GM12873 (cell line): ENCODE data around the gene CNGB1.

Source experiments
- TF ChIP-seq, protein P1 (sequence below): IDR thresholded peaks from 2 replicates; pipeline ENCODE4 v1.5.1; 2012; ENCODE audit warnings: low read depth, mild to moderate bottlenecking, moderate library complexity, low read length, control low read depth; ENCODE audit not compliant: insufficient read depth; ENCODE audit errors: missing control alignments

The CNGB1 gene

DNA sequence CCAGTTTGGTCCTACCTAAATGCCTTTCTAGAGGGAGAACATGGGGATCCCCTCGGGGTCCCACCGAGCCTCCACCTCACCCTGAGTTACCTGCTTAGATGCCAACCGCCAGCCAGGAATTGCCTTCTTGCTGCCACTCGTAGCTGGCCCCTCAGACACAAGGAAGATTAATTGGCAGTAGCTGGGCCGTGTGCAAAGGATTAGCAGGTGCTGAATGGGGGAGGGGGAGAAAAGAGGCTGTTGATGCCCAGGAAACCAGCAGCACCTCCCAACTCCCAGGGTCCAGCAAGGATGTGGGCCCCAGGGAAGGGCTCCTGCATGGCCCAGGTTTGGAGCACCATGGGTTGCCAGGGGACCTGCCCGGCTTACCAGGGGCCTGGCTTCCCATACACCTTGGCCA lies at the start of gene CNGB1:
TSS of gene CNGB1 (minus strand) at position 159 of the 400 bp plus-strand sequence. CDS start 3,842 bp downstream, outside the sequence.
- TF ChIP-seq, protein P1, sequence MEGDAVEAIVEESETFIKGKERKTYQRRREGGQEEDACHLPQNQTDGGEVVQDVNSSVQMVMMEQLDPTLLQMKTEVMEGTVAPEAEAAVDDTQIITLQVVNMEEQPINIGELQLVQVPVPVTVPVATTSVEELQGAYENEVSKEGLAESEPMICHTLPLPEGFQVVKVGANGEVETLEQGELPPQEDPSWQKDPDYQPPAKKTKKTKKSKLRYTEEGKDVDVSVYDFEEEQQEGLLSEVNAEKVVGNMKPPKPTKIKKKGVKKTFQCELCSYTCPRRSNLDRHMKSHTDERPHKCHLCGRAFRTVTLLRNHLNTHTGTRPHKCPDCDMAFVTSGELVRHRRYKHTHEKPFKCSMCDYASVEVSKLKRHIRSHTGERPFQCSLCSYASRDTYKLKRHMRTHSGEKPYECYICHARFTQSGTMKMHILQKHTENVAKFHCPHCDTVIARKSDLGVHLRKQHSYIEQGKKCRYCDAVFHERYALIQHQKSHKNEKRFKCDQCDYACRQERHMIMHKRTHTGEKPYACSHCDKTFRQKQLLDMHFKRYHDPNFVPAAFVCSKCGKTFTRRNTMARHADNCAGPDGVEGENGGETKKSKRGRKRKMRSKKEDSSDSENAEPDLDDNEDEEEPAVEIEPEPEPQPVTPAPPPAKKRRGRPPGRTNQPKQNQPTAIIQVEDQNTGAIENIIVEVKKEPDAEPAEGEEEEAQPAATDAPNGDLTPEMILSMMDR = no peak

DNA sequence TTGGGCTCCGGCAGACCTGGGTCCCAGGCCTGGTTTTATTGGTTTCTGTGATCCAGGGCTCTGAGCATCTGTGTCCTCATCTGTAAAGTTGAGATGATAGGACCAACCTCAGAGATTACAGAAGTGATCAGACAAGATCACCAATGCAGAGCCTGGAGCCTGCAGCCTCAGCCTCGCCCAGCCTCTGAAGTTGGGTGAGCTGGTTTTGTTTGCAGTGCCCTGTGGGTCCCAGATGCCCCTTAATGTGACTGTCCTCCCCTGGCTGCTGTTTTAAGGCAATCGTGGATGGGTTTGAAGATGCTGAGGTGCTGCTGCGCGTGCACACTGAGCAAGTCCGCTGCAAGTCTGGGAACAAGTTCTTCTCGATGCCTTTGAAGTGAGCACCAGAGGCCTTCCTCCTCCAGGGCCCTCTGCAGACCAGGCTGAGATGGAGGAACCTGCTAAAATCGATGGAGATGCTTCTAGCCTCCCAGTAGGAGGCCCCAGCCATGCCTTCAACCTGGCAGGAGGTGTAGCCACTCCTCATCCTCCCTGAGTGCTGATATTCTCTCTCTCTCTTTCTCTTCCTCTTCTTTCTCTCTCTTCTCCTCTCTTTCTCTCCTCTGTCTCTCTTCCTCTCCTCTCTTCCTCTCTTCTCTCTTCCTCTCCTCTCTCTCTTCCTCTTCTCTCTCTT lies 49.1 kb upstream of the CNGB1 start:
- TF ChIP-seq, protein P1 = no peak

DNA sequence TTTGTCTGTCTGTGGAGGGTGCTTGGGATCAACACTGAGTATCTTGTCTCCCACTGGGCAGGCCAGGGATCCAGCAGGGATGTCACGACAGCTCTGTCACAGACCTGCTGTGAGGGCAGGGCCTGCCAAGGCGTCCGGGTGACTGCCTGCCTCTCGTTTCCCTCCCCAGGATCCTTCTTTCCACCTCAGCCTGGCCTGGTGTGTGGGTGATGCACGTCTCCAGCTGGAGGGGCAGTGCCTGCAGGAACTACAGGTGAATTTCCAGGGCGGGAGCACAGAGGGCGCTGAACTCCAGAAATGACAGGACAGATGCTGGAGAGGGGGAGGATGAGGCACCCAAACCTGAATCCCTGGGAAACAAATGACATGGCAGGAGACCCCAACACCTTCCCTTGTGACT lies 47.9 kb upstream of the CNGB1 start:
- TF ChIP-seq, protein P1 = no peak

DNA sequence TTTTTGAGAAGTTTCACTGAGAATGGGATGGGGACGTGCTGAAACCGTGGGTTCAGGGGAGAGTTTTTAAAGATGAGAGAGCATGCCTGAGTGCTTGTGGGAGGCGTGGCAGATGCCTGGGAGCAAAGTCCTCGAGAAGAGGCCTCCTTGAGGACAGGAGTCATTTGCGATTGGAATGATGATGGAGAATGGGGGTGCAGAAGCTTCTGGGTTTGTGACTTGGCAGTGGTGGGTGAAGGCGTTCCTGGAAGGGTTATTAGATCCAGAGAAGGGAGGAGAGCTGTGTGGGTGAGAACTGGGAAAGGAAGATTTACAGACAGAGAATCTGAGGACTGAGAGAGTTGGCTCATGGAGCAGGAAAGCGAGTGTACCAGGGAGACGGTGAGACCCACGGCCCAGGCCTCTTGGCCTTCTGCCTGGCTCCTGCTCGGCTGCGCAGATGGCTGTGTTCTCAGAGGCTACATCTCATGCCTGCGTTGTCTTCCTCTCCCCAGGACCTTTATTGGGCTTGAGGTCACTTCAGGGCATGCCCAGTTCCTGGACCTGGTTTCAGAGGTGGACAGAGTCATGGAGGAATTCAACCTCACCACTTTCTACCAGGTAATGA lies 46.0 kb upstream of the CNGB1 start:
- TF ChIP-seq, protein P1 = no peak

DNA sequence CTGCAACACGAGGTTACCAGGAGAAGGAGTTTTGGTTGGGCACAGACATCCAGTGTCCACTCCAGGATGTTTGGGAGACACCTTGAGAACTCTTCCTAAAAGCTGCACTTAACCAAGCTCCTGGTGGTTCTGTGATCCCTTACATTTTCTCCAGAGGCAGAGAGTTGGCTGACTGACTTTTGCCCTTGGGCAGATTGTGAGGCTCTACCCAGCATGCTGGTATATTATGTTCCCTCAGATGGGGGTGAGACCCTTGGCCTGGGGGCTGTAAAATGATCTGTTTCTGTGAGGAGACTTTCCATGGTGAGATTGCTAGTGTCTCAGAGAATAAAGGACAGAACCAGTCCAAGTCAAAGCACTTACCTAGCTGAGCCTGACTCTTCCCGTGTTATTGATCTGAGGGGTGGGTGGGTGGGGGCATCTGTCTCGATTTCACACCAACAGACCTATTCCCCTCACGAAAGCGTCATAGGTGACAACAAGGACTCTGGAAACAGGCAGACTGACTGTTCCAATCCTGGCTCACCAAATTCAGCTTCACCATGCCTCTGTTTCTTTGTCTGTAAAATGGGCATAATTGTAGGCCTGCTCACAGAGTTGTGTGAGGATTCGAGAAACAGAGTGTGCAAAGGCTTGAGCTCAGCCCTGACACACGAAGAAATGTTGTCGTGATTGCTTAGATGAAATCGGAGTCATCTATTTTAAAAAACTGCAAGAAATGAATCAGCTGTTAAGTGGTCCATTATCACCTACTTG lies 42.5 kb upstream of the CNGB1 start:
- TF ChIP-seq, protein P1 = no peak

DNA sequence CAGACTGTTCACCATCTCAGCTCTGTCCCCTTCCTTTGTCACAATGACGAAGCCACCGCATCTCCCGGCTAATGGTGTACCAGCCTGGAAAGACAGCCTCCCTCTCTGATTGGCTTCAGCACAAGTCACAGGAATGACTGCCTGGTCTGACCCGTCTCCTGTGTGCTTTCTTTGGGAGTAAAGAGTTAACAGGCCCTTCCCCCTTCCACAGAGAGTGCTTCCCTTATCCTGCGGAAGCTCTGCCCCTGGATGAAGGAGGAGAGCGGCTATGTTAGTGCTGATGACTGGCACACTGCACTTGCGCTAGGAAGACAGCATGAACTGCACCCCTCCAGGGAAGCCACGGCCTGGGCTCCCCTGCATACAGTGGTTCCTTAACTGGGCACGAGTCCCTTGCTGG lies 41.6 kb upstream of the CNGB1 start:
- TF ChIP-seq, protein P1 = no peak

DNA sequence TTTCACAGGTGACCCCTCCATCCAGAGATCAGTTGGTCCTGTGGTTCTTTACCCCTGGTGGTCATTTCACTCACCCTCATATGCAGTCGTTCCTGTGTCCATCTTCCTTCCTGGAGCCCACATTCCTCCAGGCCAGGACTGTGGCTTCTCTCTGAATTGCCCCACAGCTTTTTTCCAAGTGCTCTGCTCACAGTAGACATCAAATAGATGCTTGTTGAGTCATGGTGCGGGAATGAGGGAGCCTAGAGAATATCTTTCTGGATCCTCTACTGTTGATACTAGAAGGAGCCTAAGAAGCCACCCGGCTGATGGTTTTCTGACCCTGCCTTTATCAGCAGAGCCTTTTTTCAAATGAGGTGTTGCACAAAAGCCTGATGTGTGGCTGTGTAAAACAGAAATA lies 40.7 kb upstream of the CNGB1 start:
- TF ChIP-seq, protein P1 = no peak
